SU-DHL-6 (cell line): ENCODE results near the gene ZNF182.
"Not testable (repeated sequence)": the region's sequence is repeated elsewhere in the genome, so short reads cannot be mapped to it uniquely, and the experiment has no call there.

ENCODE experiments used
- H2AFZ ChIP-seq: fragments of 200-600 bp; sonication (generic); 2 replicates; pipeline ENCODE4 v1.6.1; 2014; ENCODE audit warnings: low read depth, mild to moderate bottlenecking, moderate library complexity, mixed read lengths, antibody characterized with exemption, low read length; ENCODE audit not compliant: severe bottlenecking
- H3F3A ChIP-seq: fragments of 200-600 bp; shearing (Covaris generic); 2 replicates; pipeline ENCODE4 v1.6.0; 2016; ENCODE audit warnings: antibody characterized with exemption, mild to moderate bottlenecking; ENCODE audit not compliant: insufficient read depth
- H3K27ac ChIP-seq: fragments of 200-600 bp; sonication (generic); 2 replicates; pipeline ENCODE4 v1.5.1; 2016; ENCODE audit warnings: low read depth, mild to moderate bottlenecking, low read length, moderate library complexity, mixed read lengths
- H3K27me3 ChIP-seq: fragments of 200-600 bp; sonication (generic), shearing (Covaris generic); 2 replicates; pipeline ENCODE4 v1.6.0; 2014; ENCODE audit warnings: mild to moderate bottlenecking, low read length
- H3K36me3 ChIP-seq: fragments of 200-600 bp; sonication (generic); 2 replicates; pipeline ENCODE4 v1.6.1; 2014; ENCODE audit warnings: mild to moderate bottlenecking, low read length, mixed read lengths
- H3K4me2 ChIP-seq: fragments of 300-600, 200-600 bp; shearing (Covaris generic), sonication (generic); 2 replicates; pipeline ENCODE4 v1.6.0; 2014; ENCODE audit warnings: low read length, low read depth, mild to moderate bottlenecking; ENCODE audit not compliant: poor library complexity, severe bottlenecking
- H3K4me3 ChIP-seq: fragments of 200-600 bp; sonication (generic); 2 replicates; pipeline ENCODE4 v1.5.1; 2014; ENCODE audit warnings: antibody characterized with exemption, low read length, mild to moderate bottlenecking, mixed read lengths; ENCODE audit not compliant: insufficient read depth, poor library complexity, severe bottlenecking
- H3K79me2 ChIP-seq: fragments of 200-600 bp; sonication (generic); 2 replicates; pipeline ENCODE4 v1.6.1; 2014; ENCODE audit warnings: mild to moderate bottlenecking, low read length, moderate library complexity; ENCODE audit not compliant: insufficient read depth
- H3K9ac ChIP-seq: fragments of 200-600 bp; sonication (generic); 2 replicates; pipeline ENCODE4 v1.7.0; 2014; ENCODE audit warnings: mild to moderate bottlenecking, low read length
- H3K9me2 ChIP-seq: fragments of 200-600 bp; sonication (generic); replicated peaks from 2 replicates; pipeline ENCODE4 v1.6.1; 2014; ENCODE audit warnings: low read length; ENCODE audit not compliant: insufficient read depth
- H3K9me3 ChIP-seq: fragments of 200-600 bp; sonication (generic); 2 replicates; pipeline ENCODE4 v1.6.1; 2014; ENCODE audit warnings: low read length, mixed read lengths; ENCODE audit not compliant: insufficient read depth
- H4K20me1 ChIP-seq: fragments of 200-600 bp; sonication (generic); 2 replicates; pipeline ENCODE4 v1.6.1; 2014; ENCODE audit warnings: low read depth, mild to moderate bottlenecking, antibody characterized with exemption, low read length, moderate library complexity, mixed read lengths
- CTCF ChIP-seq: fragments of 200-600 bp; sonication (generic); IDR thresholded peaks from one replicate; pipeline ENCODE4 v1.5.1; 2017; ENCODE audit warnings: antibody characterized with exemption, mild to moderate bottlenecking, low read length, moderate library complexity; ENCODE audit not compliant: insufficient read depth, poor library complexity, severe bottlenecking
- EZH2phosphoT487 ChIP-seq: fragments of 200-600 bp; sonication (generic), shearing (Covaris generic); conservative IDR thresholded peaks from 2 replicates; pipeline ENCODE4 v1.6.1; 2018; ENCODE audit warnings: mild to moderate bottlenecking, antibody characterized with exemption, low read length, moderate library complexity, mixed read lengths

ZNF182 gene

GRCh38 chrX:48022100-48022499, 18.3 kb upstream of the ZNF182 start:
- Histone ChIP-seq H4K20me1 (no peaks in the 10 kb centered on the region), H3K9me3 (no peaks in the 10 kb centered on the region), H3K4me3 (no peak overlapping the region), H2AFZ (no peak overlapping the region), H3K79me2 (no peaks in the 10 kb centered on the region), H3K9me2 (no peaks in the 10 kb centered on the region), H3K27ac (no peak overlapping the region), H3K9ac (no peak overlapping the region), H3F3A (no peaks in the 10 kb centered on the region), H3K36me3 (no peaks in the 10 kb centered on the region), H3K4me2 (peak overlapping the region; percentile 87), H3K27me3 (no peaks in the 10 kb centered on the region)
- TF ChIP-seq EZH2phosphoT487 (no peak), CTCF (no peak)

- no peak for TF ChIP-seq CTCF
- no peak for TF ChIP-seq EZH2phosphoT487
- Histone ChIP-seq H3K9ac (peak overlapping the region; percentile 85), H3K36me3 (no peaks in the 10 kb centered on the region), H3K9me2 (no peaks in the 10 kb centered on the region), H3K79me2 (no peaks in the 10 kb centered on the region), H2AFZ (peak overlapping the region; percentile 96), H3K27ac (peak overlapping the region; percentile 77), H3K4me2 (peak overlapping the region; percentile 87), H4K20me1 (no peaks in the 10 kb centered on the region), H3K27me3 (no peaks in the 10 kb centered on the region), H3K9me3 (no peaks in the 10 kb centered on the region), H3K4me3 (peak overlapping the region; percentile 81), H3F3A (no peaks in the 10 kb centered on the region)
Measured at GRCh38 chrX:48021026-48021900, 17.5 kb upstream of the ZNF182 start.

DNA sequence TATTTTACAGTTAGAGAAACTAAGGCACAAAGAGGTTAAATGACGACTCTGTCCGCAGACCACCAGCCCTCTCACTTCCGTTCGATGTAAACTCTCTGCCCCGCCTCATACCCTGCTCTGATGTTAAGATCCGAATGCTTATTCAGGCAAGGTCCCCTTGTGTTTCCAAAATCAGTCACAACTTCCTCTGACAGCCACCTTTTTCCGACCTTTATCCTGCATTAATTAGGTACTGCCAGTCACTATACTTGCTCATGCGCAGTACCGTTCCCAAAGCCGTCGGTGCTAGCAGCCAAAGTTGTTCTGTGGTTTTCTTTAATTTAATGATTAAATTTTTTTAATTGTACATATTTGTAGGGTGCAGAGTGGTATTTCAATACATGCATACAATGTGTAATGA, 16.7 kb upstream of the ZNF182 start:
- peak overlapping the region; percentile 85; the same call in 1 of the 2 replicates for H3K9ac ChIP-seq
- H3K4me2 ChIP-seq, result peak overlapping the region; percentile 87

DNA sequence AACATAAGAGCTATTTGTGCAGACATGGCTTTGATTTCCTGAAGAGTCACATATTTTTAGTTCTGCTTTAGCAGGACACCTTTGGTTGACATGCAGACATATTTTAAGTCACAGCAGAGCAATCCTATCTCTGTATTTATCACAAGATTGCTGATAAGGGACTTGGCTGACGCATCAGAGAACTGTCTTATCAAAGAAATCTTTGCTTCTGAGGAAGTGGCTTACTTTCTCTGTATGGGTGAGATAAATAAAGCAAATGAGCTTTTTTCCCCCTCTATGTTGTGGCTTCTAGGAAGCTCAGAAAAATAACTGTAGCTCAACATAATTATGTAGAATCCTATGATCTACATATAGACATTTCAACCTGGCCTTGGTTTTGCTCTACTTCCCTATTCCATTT, 16.1 kb upstream of the ZNF182 start:
- H3K36me3 ChIP-seq, H2AFZ ChIP-seq, H3K4me3 ChIP-seq, H3K9ac ChIP-seq, H3K9me2 ChIP-seq, H3K79me2 ChIP-seq, H3K4me2 ChIP-seq, H3K27ac ChIP-seq, H3F3A ChIP-seq, H3K27me3 ChIP-seq, H3K9me3 ChIP-seq, H4K20me1 ChIP-seq: not testable (repeated sequence)

More for the DNA sequence above, 16.7 kb upstream of the ZNF182 start:
- H3K27ac ChIP-seq, H3K27me3 ChIP-seq, H3F3A ChIP-seq, H3K36me3 ChIP-seq, H3K4me3 ChIP-seq, H3K9me2 ChIP-seq, H3K9me3 ChIP-seq, H3K79me2 ChIP-seq, H4K20me1 ChIP-seq: not testable (repeated sequence)
- peak overlapping the region; percentile 96 for H2AFZ ChIP-seq

- H4K20me1 ChIP-seq, H3K9me2 ChIP-seq: not testable (repeated sequence)
Measured at GRCh38 chrX:48016583-48017310, 13.0 kb upstream of the ZNF182 start.

GRCh38 chrX:48009445-48009960, 5.7 kb upstream of the ZNF182 start:
- not testable (repeated sequence) for H3K36me3 ChIP-seq, H3K4me3 ChIP-seq, H2AFZ ChIP-seq, H3K9me3 ChIP-seq, H3F3A ChIP-seq, H3K27me3 ChIP-seq, H4K20me1 ChIP-seq, H3K79me2 ChIP-seq, H3K4me2 ChIP-seq, H3K9ac ChIP-seq, H3K27ac ChIP-seq, H3K9me2 ChIP-seq

More at GRCh38 chrX:48016583-48017310, 13.0 kb upstream of the ZNF182 start:
- not testable (repeated sequence) for H2AFZ ChIP-seq, H3K4me3 ChIP-seq, H3K36me3 ChIP-seq, H3K9me3 ChIP-seq, H3K27ac ChIP-seq, H3F3A ChIP-seq, H3K9ac ChIP-seq, H3K27me3 ChIP-seq, H3K4me2 ChIP-seq, H3K79me2 ChIP-seq
